Neural progenitor cell (in vitro differentiated cells): ENCODE measurements around the gene BTBD10. TPM values are rescaled to one million over a fixed set of nuclear protein-coding genes. Genes with fewer than 3 reads are reported as not detected.
"Not testable (repeated sequence)": the region's sequence is repeated elsewhere in the genome, so short reads cannot be mapped to it uniquely, and the experiment has no call there.

ENCODE experiments used
- DNase-seq: peaks from one replicate; pipeline ENCODE4 v3.0.0-alpha.2; 2016; ENCODE audit warnings: low spot score
- H2AFZ ChIP-seq: fragments of 200-600 bp; sonication (generic); replicated peaks from 2 replicates; pipeline ENCODE4 v1.6.1; 2016; ENCODE audit warnings: antibody characterized with exemption
- H3F3A ChIP-seq: fragments of 200-600 bp; sonication (generic); 2 replicates; pipeline ENCODE4 v1.6.1; 2016; ENCODE audit warnings: antibody characterized with exemption, low read depth
- H3K27ac ChIP-seq: fragments of 200-600 bp; sonication (generic); 2 replicates; pipeline ENCODE4 v1.5.1; 2016; ENCODE audit warnings: mild to moderate bottlenecking
- H3K27me3 ChIP-seq: fragments of 200-600 bp; sonication (generic); 2 replicates; pipeline ENCODE4 v1.6.1; 2016; ENCODE audit warnings: mild to moderate bottlenecking, moderate library complexity
- H3K36me3 ChIP-seq: fragments of 200-600 bp; sonication (generic); 2 replicates; pipeline ENCODE4 v1.5.1; 2016
- H3K4me1 ChIP-seq: fragments of 200-600 bp; sonication (generic); 2 replicates; pipeline ENCODE4 v1.6.1; 2016; ENCODE audit warnings: mixed run types
- H3K4me2 ChIP-seq: fragments of 200-600 bp; sonication (generic); 2 replicates; pipeline ENCODE4 v1.6.1; 2016
- H3K4me3 ChIP-seq: fragments of 200-600 bp; sonication (generic); 2 replicates; pipeline ENCODE4 v1.5.1; 2016
- H3K79me2 ChIP-seq: fragments of 200-600 bp; sonication (generic); 2 replicates; pipeline ENCODE4 v1.6.1; 2016; ENCODE audit warnings: low read depth
- H3K9ac ChIP-seq: fragments of 200-600 bp; sonication (generic); 2 replicates; pipeline ENCODE4 v1.6.1; 2016
- H3K9me3 ChIP-seq: fragments of 200-600 bp; sonication (generic); 2 replicates; pipeline ENCODE4 v1.5.1; 2016; ENCODE audit warnings: low read depth
- H4K20me1 ChIP-seq: fragments of 200-600 bp; sonication (generic); 2 replicates; pipeline ENCODE4 v1.6.1; 2016; ENCODE audit warnings: low read depth
- H3K27ac Mint-ChIP-seq: 3 replicates; pipeline ENCODE4 v1.8.0; 2021; ENCODE audit warnings: mixed read lengths
- H3K27me3 Mint-ChIP-seq: 2 replicates; pipeline ENCODE4 v1.8.0; 2022; ENCODE audit warnings: low read depth, mild to moderate bottlenecking, inconsistent platforms, moderate library complexity, mixed read lengths; ENCODE audit not compliant: insufficient read depth
- H3K36me3 Mint-ChIP-seq: 3 replicates; pipeline ENCODE4 v1.8.0; 2021; ENCODE audit warnings: mixed read lengths
- H3K4me1 Mint-ChIP-seq: 3 replicates; pipeline ENCODE4 v1.8.0; 2021; ENCODE audit warnings: mixed read lengths
- H3K4me3 Mint-ChIP-seq: 3 replicates; pipeline ENCODE4 v1.8.0; 2021; ENCODE audit warnings: mild to moderate bottlenecking, moderate library complexity, mixed read lengths
- H3K9me3 Mint-ChIP-seq: 3 replicates; pipeline ENCODE4 v1.8.0; 2020; ENCODE audit warnings: mixed read lengths
- EZH2 ChIP-seq: fragments of 200-600 bp; sonication (generic); IDR thresholded peaks from 2 replicates; pipeline ENCODE4 v1.6.1; 2017; ENCODE audit warnings: antibody characterized with exemption, mild to moderate bottlenecking, moderate library complexity
- EZH2phosphoT487 ChIP-seq: fragments of 200-600 bp; sonication (generic); IDR thresholded peaks from 2 replicates; pipeline ENCODE4 v1.6.1; 2017; ENCODE audit warnings: antibody characterized with exemption
- total RNA-seq: library from RNA; depleted of rRNA; stranded (reverse); fragments of >200 nt; gene quantifications from 2 replicates; pipeline ENCODE4 v1.2.3, GENCODE V29; 2015; ENCODE audit warnings: low replicate concordance
- TF ChIP-seq, protein P1 (sequence below): fragments of 200-600 bp; sonication (generic); IDR thresholded peaks from 2 replicates; pipeline ENCODE4 v1.5.1; 2017; ENCODE audit warnings: antibody characterized with exemption, mild to moderate bottlenecking

The BTBD10 gene
- total RNA-seq, 1 donor from 2014 or later = 59.3 TPM

DNA sequence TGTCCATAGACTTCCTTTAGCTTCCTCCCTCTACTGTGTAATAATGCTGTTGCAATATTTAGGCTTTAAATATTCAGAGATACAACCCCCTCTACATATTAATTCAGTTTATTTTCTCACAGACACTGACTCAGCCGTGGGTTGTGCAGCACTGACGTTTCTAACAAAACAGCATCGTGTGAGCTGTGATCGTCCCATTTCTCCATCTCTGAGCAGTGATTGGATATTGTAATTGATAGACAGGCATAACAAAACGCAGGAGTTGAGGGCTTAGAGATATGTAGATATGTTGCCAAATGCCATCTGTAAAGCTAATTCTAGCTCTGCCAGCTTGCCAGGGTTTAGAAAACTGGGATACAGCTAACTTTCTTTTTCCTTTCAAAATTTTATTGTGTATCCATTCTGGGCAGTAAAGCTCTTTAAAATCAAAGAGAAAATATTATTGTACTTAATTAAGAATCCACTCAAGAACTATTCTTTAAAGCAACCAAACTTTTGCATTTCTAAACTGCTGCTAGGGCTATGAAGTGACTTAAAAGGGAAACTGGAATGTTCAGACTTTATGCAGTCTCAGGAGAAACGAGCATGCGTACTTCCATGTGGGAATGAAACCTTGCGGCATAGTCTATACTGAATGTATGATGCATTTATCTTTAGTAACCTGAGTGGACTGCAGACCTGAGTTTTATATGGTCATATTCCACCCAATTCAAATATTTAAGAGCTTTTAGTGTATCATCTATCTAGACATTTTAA lies 22.7 kb downstream of the BTBD10 start:
- no peaks in the 10 kb centered on the region for H3K9me3 Mint-ChIP-seq
- Histone ChIP-seq H2AFZ (no peak overlapping the region), H3K4me1 (peaks cover 5% of the 10 kb centered on the region), H4K20me1 (no peaks in the 10 kb centered on the region), H3F3A (peaks cover 10% of the 10 kb centered on the region), H3K9me3 (no peaks in the 10 kb centered on the region), H3K27ac (no peak overlapping the region), H3K4me2 (no peak overlapping the region), H3K79me2 (peaks cover 4% of the 10 kb centered on the region), H3K9ac (no peak overlapping the region), H3K36me3 (no peaks in the 10 kb centered on the region), H3K4me3 (no peak overlapping the region), H3K27me3 (no peaks in the 10 kb centered on the region)
- no peak overlapping the region for H3K27ac Mint-ChIP-seq
- H3K36me3 Mint-ChIP-seq = no peaks in the 10 kb centered on the region
- H3K27me3 Mint-ChIP-seq = no peaks in the 10 kb centered on the region
- peaks cover 11% of the 10 kb centered on the region for H3K4me1 Mint-ChIP-seq
- DNase-seq = no peak
- H3K4me3 Mint-ChIP-seq = no peak overlapping the region
- TF ChIP-seq EZH2 (no peak), EZH2phosphoT487 (no peak)
- TF ChIP-seq, protein P1, sequence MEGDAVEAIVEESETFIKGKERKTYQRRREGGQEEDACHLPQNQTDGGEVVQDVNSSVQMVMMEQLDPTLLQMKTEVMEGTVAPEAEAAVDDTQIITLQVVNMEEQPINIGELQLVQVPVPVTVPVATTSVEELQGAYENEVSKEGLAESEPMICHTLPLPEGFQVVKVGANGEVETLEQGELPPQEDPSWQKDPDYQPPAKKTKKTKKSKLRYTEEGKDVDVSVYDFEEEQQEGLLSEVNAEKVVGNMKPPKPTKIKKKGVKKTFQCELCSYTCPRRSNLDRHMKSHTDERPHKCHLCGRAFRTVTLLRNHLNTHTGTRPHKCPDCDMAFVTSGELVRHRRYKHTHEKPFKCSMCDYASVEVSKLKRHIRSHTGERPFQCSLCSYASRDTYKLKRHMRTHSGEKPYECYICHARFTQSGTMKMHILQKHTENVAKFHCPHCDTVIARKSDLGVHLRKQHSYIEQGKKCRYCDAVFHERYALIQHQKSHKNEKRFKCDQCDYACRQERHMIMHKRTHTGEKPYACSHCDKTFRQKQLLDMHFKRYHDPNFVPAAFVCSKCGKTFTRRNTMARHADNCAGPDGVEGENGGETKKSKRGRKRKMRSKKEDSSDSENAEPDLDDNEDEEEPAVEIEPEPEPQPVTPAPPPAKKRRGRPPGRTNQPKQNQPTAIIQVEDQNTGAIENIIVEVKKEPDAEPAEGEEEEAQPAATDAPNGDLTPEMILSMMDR = no peak

DNA sequence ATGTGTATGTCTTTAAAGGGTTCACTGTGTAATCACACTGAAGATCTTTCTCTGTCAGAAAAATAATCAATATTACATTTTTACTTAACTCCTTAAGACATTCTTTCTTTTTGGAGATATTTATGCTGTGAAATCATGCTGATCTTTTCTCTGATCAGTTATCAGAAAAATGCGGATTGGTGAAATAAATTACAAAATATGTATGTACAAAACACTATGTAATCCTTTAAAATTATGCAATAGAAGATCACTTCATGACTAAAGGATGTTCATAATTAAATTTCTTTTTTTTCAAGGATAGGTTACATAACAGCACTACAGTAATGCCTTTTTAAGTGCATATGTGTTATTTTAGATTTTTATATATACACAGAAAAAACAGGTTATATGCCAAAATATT lies 24.7 kb downstream of the BTBD10 start:
- Histone ChIP-seq H3K4me3 (no peak overlapping the region), H3K4me2 (no peak overlapping the region), H3K9ac (no peak overlapping the region), H3F3A (peaks cover 26% of the 10 kb centered on the region), H3K9me3 (no peaks in the 10 kb centered on the region), H3K27ac (no peak overlapping the region), H3K4me1 (peaks cover 16% of the 10 kb centered on the region), H3K36me3 (no peaks in the 10 kb centered on the region), H3K79me2 (no peaks in the 10 kb centered on the region), H2AFZ (no peak overlapping the region), H4K20me1 (no peaks in the 10 kb centered on the region), H3K27me3 (no peaks in the 10 kb centered on the region)
- Mint-ChIP-seq H3K4me3 (no peak overlapping the region), H3K4me1 (peaks cover 17% of the 10 kb centered on the region), H3K27me3 (no peaks in the 10 kb centered on the region), H3K9me3 (no peaks in the 10 kb centered on the region), H3K27ac (no peak overlapping the region), H3K36me3 (no peaks in the 10 kb centered on the region)
- no peak for TF ChIP-seq EZH2
- TF ChIP-seq, protein P1 = no peak
- TF ChIP-seq EZH2phosphoT487 = no peak
- no peak for DNase-seq

DNA sequence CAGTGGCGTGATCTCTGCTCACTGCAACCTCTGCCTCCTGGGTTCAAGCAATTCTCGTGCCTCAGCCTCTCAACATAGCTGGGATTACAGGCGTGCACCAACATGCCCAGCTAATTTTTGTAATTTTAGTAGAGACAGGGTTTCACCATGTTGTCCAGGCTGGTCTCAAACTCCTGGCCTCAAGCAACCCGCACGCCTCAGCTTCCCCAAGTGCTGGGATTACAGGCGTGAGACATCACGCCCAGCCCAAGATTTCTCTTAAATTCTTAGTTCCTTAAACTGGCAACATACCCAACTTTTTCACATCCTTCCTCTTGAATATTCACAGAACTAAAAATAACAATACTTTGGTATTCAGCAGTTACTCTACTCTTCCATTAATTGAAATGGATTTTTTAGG lies 26.2 kb downstream of the BTBD10 start:
- not testable (repeated sequence) for H3K4me3 Mint-ChIP-seq, H3K36me3 ChIP-seq, H2AFZ ChIP-seq, H3K79me2 ChIP-seq, H3K9me3 ChIP-seq, H3K4me2 ChIP-seq, H3K36me3 Mint-ChIP-seq, H3K27ac ChIP-seq, H3K27ac Mint-ChIP-seq, H3K9me3 Mint-ChIP-seq, H4K20me1 ChIP-seq, H3K27me3 Mint-ChIP-seq, H3K9ac ChIP-seq, H3K27me3 ChIP-seq, H3K4me3 ChIP-seq, DNase-seq
- H3F3A ChIP-seq = peaks cover 26% of the 10 kb centered on the region
- H3K4me1 ChIP-seq = peaks cover 24% of the 10 kb centered on the region
- peaks cover 17% of the 10 kb centered on the region for H3K4me1 Mint-ChIP-seq
